Brain microvascular endothelial cell (primary cell): ENCODE measurements around the gene LRRC28.

ENCODE experiments used
- DNase-seq: peaks from one replicate; pipeline ENCODE4 v3.0.0-alpha.2; 2020
- H3K27ac ChIP-seq: fragments of 250-450 bp; sonication (Bioruptor Pico); 2 replicates; pipeline ENCODE4 v1.5.1; 2020; ENCODE audit warnings: mild to moderate bottlenecking, moderate library complexity
- H3K27me3 ChIP-seq: fragments of 250-450 bp; sonication (Bioruptor Pico); replicated peaks from 2 replicates; pipeline ENCODE4 v1.5.1; 2020; ENCODE audit warnings: mild to moderate bottlenecking
- H3K36me3 ChIP-seq: fragments of 250-450 bp; sonication (Bioruptor Pico); replicated peaks from 2 replicates; pipeline ENCODE4 v1.5.1; 2020; ENCODE audit warnings: mild to moderate bottlenecking
- H3K4me3 ChIP-seq: 2 replicates; pipeline ENCODE4 v1.5.1; 2011; ENCODE audit warnings: low read depth, mild to moderate bottlenecking, control low read depth, low read length, moderate library complexity
- in situ Hi-C: cut with HindIII; loops from 2 replicates; pipeline ENCODE4 v1.10.0; 2017; ENCODE audit warnings: low sequenced_read_pairs, low pct_ligation_motif_present
- TF ChIP-seq, protein P1 (sequence below): IDR thresholded peaks from 2 replicates; pipeline ENCODE4 v1.5.1; 2011; ENCODE audit warnings: low read depth, mild to moderate bottlenecking, moderate library complexity, low read length, control low read depth, inconsistent platforms; ENCODE audit errors: missing control alignments

Gene LRRC28

DNA sequence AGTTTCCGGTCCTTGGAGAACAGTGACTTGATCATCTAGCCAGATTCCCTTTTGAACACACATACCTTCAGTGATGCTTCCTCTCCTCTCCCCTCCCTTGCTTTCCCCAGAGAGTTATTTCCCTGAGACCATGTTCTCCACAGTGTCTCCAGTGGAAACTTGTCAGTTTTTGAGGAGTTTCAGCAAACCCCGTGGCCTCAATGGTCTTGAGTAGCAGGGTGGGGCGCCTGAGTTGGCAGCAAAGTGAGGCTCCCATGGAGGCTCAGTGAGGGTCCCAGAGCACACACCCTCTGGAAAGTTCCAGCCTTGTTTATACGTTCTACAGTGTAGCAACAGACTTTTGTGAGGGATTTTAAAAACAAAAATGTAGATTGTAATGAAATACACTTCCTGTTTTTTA, 135.1 kb downstream of the LRRC28 start:
- no peak for DNase-seq
- no peak overlapping the region for H3K27ac ChIP-seq
- in situ Hi-C loops, result no loop called here

DNA sequence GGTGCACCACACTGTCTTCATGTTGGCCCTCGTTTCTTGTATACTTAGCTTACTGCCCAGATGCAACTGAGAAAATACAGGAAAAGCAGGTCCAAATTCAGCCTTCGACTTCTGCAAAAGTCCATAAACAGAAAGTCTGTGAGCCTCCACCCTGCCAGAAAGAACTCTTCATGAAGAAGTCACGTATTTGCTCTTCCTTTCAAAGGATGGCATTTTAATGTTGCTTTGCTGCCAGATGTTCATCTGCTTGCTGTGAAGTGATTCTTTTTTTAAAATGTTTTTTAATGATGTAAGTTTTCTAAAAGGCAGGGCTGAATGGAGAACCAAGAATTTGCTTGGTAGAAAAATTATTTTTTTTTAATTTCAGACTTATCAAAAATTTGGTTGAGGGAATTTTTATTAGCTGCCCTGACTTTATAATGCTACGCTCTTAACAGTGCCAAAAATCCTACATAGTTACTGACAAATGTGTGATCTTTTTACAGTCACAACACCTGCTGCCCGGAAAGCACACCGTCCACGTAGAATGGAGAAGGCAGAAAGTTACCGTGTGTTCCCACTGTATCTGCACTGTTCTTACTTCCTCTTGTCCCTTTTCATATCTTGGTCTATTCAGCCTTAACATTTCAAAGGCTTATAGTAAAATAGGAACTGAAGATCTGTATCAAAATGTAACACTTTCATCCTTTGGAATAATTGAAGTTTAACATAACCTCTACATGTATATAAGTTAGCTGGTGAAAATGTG, 136.3 kb downstream of the LRRC28 start:
- H3K27ac ChIP-seq, result no peak overlapping the region
- no peak for DNase-seq
- TF ChIP-seq, protein P1, sequence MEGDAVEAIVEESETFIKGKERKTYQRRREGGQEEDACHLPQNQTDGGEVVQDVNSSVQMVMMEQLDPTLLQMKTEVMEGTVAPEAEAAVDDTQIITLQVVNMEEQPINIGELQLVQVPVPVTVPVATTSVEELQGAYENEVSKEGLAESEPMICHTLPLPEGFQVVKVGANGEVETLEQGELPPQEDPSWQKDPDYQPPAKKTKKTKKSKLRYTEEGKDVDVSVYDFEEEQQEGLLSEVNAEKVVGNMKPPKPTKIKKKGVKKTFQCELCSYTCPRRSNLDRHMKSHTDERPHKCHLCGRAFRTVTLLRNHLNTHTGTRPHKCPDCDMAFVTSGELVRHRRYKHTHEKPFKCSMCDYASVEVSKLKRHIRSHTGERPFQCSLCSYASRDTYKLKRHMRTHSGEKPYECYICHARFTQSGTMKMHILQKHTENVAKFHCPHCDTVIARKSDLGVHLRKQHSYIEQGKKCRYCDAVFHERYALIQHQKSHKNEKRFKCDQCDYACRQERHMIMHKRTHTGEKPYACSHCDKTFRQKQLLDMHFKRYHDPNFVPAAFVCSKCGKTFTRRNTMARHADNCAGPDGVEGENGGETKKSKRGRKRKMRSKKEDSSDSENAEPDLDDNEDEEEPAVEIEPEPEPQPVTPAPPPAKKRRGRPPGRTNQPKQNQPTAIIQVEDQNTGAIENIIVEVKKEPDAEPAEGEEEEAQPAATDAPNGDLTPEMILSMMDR, result no peak

More for the DNA sequence above, 135.1 kb downstream of the LRRC28 start:
- no peaks in the 10 kb centered on the region for H3K27me3 ChIP-seq
- no peak overlapping the region for H3K4me3 ChIP-seq
- TF ChIP-seq, protein P1, result no peak
- no peaks in the 10 kb centered on the region for H3K36me3 ChIP-seq

GRCh38 chr15:99390667-99391066, 139.4 kb downstream of the LRRC28 start:
- Histone ChIP-seq H3K36me3 (no peaks in the 10 kb centered on the region), H3K27me3 (no peaks in the 10 kb centered on the region), H3K4me3 (no peak overlapping the region), H3K27ac (no peak overlapping the region)
- no peak for DNase-seq
- in situ Hi-C loops, result no loop called here
- TF ChIP-seq, protein P1, result peak; percentile 33

More for the DNA sequence above, 136.3 kb downstream of the LRRC28 start:
- Histone ChIP-seq H3K36me3 (no peaks in the 10 kb centered on the region), H3K27me3 (no peaks in the 10 kb centered on the region), H3K4me3 (no peak overlapping the region)
- in situ Hi-C loops, result no loop called here

GRCh38 chr15:99393641-99394040, 142.4 kb downstream of the LRRC28 start:
- H3K27me3 ChIP-seq, result no peaks in the 10 kb centered on the region
- in situ Hi-C loops, result no loop called here
- H3K27ac ChIP-seq, result no peak overlapping the region
- H3K36me3 ChIP-seq, result no peaks in the 10 kb centered on the region
- DNase-seq, result no peak
- TF ChIP-seq, protein P1, result no peak
- no peak overlapping the region for H3K4me3 ChIP-seq

- TF ChIP-seq, protein P1, result no peak
- H3K36me3 ChIP-seq, result no peaks in the 10 kb centered on the region
- in situ Hi-C loops, result no loop called here
- H3K27ac ChIP-seq, result no peak overlapping the region
- DNase-seq, result no peak
- no peak overlapping the region for H3K4me3 ChIP-seq
- no peaks in the 10 kb centered on the region for H3K27me3 ChIP-seq
Measured at GRCh38 chr15:99396375-99396774, 145.1 kb downstream of the LRRC28 start.

- in situ Hi-C loops, result no loop called here
- H3K36me3 ChIP-seq, result no peaks in the 10 kb centered on the region
- H3K27me3 ChIP-seq, result no peaks in the 10 kb centered on the region
- no peak for DNase-seq
- TF ChIP-seq, protein P1, result no peak
- no peak overlapping the region for H3K4me3 ChIP-seq
- H3K27ac ChIP-seq, result no peak overlapping the region
Measured at GRCh38 chr15:99399061-99399460, 147.8 kb downstream of the LRRC28 start.
